NCI-H187 treated with DMSO at 0.1 percent for 48 hours (cell line): Measurements from ENCODE around the gene GMDS.

Experiments used
- DNase-seq: peaks from one replicate; lab custom pipeline; 2025; lab: John Stamatoyannopoulos, UW

Gene GMDS

GRCh38 chr6:2240961-2241360 is 4.4 kb downstream of the GMDS start:
- no peak for DNase-seq

- DNase-seq = no peak
These were observed 8.4 kb downstream of the GMDS start for GRCh38 chr6:2237001-2237400.

DNA sequence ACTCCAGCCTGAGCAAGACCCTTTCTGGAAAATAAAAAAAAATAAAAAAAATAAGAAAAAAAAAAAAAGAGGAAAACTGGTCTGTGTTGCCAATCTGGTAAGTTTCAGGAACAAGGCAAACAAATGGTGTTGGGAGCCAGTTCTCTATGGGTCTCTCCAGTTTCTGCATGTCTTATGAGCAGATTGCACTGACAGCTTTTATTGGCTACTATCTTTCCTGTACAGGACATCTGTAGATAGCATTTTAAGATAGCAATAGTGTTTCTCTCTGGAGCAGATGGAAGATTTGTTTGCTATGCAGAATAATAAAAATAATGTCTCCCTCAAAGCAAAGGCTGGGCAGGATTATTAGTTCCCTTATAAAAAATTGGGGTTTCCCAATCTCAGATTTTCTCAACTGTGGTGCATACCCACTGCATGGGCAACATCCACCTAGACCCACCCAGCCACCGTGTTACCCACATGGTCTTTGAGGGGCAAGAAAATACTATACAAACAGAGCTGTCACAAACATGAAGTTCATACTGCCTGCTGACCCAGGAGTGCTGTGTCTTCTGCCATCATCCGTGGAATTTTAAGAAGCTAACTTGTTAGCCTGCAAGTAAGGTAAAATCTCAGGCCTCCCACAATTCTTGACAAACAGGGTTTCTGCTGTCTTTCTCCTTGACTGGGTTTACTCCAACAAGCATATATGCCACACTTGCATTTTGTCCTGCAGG is 9.5 kb downstream of the GMDS start:
- DNase-seq = no peak

- DNase-seq = no peak
These were observed 13.0 kb downstream of the GMDS start for GRCh38 chr6:2232445-2232844.

- DNase-seq = no peak
These were observed 14.0 kb downstream of the GMDS start for GRCh38 chr6:2231438-2231837.

DNA sequence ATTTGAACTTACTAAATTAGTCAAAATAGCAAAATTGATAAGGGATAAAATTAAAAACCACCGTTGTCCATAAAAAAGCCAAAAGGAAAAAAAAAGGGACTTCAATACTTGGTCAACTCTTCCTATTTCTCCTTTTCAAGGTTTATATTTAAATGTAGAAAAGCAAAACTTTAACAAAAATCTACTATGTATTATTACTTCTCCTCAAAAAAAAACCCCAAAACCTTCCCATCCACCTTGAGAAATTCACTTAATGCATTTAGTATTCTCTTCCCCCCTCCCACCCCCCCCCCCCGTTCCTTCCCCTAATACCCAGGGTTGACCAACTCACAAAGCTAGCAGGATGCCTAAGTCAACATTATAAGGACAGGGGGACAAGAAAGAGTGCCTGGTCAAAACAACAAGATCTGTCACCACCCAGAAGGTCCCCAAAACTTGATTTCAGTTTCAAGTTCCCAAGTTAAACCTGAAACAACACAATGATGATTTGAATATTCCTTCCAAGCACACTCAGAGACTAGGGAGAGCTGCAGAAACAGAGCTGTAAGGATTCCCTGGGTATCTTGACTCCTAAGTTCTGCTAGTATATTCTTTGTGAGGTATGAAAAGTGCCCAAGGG is 14.6 kb downstream of the GMDS start:
- no peak for DNase-seq

GRCh38 chr6:2229742-2230141 is 15.7 kb downstream of the GMDS start:
- DNase-seq = no peak

DNA sequence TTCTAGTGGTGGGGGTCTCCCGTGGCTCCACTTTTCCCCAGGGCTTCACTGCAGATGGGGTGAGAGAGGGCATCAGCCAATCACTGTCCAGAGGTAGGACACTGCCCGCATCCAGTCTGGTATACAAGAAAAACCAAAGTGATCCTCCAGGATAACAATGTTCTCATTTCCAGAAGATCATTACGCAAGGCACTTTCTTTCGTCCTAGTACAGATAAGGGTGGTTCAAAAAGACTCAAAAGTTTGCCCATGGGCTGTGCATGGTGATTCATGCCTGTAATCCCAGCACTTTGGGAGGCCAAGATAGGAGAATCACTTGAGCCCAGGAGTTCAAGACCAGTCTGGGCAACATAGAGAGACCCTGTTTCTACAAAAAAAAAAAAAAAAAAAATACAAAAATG is 16.4 kb downstream of the GMDS start:
- DNase-seq = no peak

- no peak for DNase-seq
These were observed 17.0 kb downstream of the GMDS start for GRCh38 chr6:2228392-2228791.

GRCh38 chr6:2226775-2227174 is 18.6 kb downstream of the GMDS start:
- DNase-seq = no peak

DNA sequence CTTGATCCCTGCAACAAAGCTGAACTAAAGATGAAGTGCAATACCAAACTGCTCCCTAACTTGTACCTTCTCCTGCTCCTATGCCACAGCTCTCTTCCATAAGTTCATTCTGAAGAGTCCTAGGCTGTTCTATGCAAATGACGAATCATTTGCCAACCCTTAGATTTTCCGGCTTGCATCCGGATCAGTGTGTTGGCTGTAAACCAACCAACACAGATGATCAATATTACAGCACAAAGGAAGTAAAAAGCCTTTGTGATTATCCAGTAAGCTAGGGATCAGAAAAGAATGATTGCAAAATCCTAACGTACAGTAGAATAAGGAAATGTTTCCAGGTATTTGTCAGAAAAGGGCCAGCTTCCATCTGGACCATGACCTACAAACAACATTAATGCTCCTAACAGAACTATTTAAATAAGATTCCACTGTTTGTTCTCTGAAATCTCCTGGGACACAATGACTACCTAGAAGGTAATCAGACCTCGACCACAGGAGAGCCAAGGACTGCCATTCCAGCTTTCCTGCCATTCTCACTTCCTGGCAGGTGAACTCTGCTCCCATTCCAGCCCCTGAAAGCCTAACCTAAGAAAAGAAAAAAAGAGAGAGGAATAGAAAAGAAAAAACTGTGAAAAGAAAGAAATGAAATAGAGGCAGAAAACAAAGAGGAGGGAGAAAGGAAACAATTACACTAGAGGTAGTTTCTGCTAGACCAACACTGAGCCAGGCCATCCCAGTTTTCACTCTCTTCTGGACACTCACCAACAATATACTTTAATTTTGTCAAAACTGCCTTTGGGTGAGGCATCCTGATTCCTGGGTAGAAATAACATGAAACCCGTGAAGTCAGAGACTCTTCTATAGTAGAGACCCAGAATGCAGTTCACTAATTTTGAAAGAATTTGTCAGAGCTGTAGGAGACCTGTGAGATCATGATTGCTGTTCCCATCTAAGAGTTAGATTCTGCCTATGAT is 19.7 kb downstream of the GMDS start:
- DNase-seq = no peak

GRCh38 chr6:2224847-2225382 is 20.5 kb downstream of the GMDS start:
- DNase-seq = no peak

DNA sequence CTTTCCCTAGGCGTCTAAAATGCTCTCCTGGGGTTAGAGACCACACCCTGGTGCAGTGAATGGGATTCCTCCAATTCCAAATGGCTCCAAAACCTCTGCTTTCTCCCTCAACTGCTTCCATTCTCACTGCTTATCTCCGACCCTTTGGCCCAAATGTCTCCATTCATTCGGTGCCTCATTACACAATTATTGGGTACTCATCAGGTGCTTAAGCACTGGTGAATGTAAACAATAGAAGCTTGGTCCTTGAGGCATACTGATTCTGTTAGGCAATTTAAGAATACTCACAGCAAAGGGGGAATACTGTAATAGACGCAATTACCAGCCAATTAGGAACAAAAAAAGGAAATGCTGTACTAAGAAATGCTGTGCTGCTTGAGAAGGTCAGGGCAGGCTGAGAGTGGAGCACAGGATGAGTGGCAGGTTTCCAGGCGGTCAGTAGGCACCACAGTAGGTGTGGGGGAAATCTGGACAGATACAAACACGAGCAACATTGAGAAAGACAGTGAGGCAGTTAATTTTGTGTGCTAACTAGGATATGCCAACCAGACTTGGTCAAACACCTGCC is 23.0 kb downstream of the GMDS start:
- DNase-seq = no peak

DNA sequence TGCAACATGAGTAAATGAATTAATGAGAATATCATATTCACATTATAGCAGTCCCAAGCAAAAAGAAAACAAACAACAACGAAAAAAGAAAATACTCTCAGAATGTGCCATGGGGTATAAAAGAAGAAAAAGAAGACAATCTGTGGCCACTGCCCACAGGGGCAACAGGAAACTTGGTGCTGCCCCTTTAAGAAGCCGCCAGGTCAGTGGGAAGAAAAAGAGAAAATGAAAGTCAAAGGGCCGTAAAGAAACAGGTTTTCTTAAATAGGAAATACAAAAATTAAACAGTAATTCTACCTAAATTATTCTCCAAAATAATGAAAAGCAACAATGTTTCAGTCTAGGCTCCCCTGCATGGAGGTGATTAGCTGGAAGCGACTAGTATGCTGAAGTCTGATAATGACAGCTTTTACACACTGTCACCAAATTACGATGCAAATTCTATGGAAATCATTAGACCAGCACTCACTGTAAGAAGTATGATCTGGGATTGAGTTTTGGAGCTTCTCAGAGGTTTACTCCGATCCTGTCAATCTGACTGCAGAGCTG is 23.6 kb downstream of the GMDS start:
- DNase-seq = no peak

DNA sequence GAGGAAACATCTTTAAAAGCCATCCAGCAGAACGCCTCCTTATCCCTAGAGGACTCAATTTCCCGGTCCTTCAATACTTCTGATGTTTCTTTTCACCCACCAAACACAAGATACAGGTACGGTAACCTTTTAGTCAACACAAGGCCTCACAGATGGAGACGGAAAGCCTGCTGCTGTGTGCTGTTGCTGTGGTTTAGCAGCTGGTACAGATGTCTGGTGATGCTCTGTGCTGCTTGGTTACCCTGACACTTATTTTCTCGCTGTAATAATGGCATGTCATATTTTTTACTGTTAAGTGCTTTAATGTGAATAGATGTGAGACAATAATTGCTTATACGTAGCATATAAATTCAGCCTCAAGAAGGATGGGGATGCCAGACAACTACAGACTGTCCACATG is 25.3 kb downstream of the GMDS start:
- DNase-seq = no peak

DNA sequence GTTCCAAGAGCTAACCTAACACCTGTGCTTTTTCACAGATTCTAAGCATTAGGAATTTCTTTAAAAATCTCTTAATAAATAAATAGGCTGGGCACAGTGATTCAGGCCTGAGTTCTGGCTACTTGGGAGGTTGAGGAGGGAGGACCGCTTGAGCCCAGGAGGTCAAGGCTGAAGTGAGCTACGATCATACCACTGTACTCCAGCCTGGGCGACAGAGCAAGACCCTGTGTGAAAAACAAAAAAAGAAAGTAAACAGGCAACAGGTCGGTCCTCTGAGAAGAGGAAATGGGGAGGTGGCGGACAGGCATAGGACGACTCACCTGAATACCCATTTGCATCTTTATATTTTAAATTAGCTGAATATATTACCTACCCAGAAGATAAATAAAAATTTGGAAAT is 26.5 kb downstream of the GMDS start:
- no peak for DNase-seq

DNA sequence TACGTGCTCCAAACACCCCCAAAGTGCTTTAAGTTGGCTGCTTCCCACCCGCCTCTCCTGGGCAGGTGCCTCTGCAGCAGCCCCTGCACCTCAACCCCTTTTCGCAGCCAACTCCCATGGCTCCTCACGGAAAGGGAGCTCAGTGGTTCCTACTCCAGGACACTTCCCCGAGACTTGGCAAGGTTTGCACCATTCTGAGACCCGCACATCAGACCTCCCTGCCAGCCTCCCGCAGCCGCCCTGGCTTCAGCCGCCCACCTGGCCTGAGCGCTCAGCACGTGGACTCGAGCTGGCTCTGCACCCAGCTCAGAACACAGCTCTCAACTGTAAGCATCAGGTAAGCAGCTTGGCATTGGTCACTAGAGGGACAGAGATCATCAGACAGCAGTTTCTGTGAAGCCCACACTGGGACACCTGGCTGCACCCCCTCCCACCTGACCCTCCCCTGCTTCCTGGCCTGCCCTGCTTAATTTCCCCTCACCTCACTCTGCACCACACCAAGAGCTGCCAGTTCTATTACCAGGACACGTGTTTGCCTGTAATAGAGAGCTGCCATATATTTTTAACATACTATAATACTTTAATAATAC is 28.5 kb downstream of the GMDS start:
- DNase-seq = no peak

- DNase-seq = no peak
These were observed 30.1 kb downstream of the GMDS start for GRCh38 chr6:2215342-2215741.

DNA sequence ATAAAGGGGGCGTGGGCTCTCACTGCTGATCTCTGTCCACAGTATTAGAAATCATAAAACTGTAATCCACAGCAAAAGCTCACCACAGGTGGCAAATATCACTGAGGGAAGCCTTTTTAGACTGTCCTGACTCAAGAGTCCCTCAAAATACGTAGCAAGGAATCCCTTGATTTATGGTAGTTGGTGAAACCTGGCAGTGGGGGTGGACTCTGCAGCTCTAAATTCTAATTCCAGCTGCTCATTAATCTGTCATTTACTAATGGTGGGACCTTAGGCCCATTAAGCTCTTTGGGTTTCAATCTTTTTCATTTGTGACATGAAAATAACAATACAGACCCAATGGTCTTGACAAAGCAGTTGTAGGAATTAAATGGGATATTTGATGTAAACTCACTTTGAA is 32.3 kb downstream of the GMDS start:
- DNase-seq = no peak

GRCh38 chr6:2209226-2209809 is 36.1 kb downstream of the GMDS start:
- DNase-seq = peak; percentile 69

- no peak for DNase-seq
These were observed 36.9 kb downstream of the GMDS start for GRCh38 chr6:2208468-2208867.
